K562 (cell line): ENCODE data around the gene AQP6. TPM values are rescaled to one million over a fixed set of nuclear protein-coding genes. Genes with fewer than 3 reads are reported as not detected.
A peak's percentile ranks its signal among the peaks of the same experiment; 100 is the strongest.

Source experiments
- ATAC-seq: fragments of 200-7000 bp; cut with Tn5 transposase; 3 replicates; pipeline ENCODE4 v1.9.1; 2020; ENCODE audit warnings: moderate library complexity
- BruUV-seq: library from RNA; stranded (reverse); fragments of 400-500 nt; replicated peaks from 2 replicates; lab custom pipeline; 2021; lab: Mats Ljungman, UMichigan
- CTCF ChIA-PET: fragments of 300-600 bp; formaldehyde crosslinking; extraction: SDS; loops from one replicate; lab custom pipeline; 2021; ENCODE audit warnings: low intra/inter-chr PET ratio; lab: Yijun Ruan, JAX
- POLR2A ChIA-PET: fragments of 300-600, 350-650 bp; sonication (Branson Sonifier 250); formaldehyde crosslinking; extraction: SDS; loops from one replicate; lab custom pipeline; 2021; ENCODE audit warnings: antibody characterized with exemption, inconsistent platforms; lab: Yijun Ruan, JAX
- DNase-seq, 4 experiments: peaks; one replicate each; pipeline versions ENCODE4 v3.0.0 to v3.0.0-alpha.2; 2011 to 2018; ENCODE audit warnings: low spot score in 3 of 4, mixed read lengths in 3 of 4; ENCODE audit errors: extremely low read depth in 1 of 4
- FAIRE-seq: peaks from 2 replicates; lab custom pipeline; 2011; peaks lifted over from hg19 to GRCh38; lab: Jason Lieb, UNC
- H2AFZ ChIP-seq: 2 replicates; pipeline ENCODE4 v1.6.0; 2011; ENCODE audit warnings: low read depth, low read length, control low read depth, inconsistent platforms
- H3K27ac ChIP-seq: fragments of 200-600 bp; 3 replicates; pipeline ENCODE4 v1.8.0; 2011; ENCODE audit warnings: low read depth, mild to moderate bottlenecking, control low read depth, inconsistent platforms, low read length, moderate library complexity, mixed read lengths; ENCODE audit errors: extremely low read depth
- H3K27me3 ChIP-seq, 2 experiments: fragments of 300-600 bp in 1 of 2; 2 replicates in 1 of 2; 3 replicates in 1 of 2; pipeline versions ENCODE4 v1.6.0 to v1.8.0; 2011; ENCODE audit warnings: inconsistent platforms in 2 of 2, low read length in 2 of 2, mild to moderate bottlenecking in 1 of 2, mixed read lengths in 1 of 2, moderate library complexity in 1 of 2; ENCODE audit not compliant: control insufficient read depth in 2 of 2, insufficient read depth in 2 of 2
- H3K36me3 ChIP-seq: fragments of 300-600 bp; 3 replicates; pipeline ENCODE4 v1.8.0; 2011; ENCODE audit warnings: mild to moderate bottlenecking, low read length, inconsistent platforms; ENCODE audit not compliant: control insufficient read depth, insufficient read depth
- H3K4me1 ChIP-seq, 2 experiments: fragments of 200-600 bp in 1 of 2; replicated peaks in 1 of 2; 2 replicates in 1 of 2; 3 replicates in 1 of 2; pipeline versions ENCODE4 v1.5.1 to v1.8.0; 2011; ENCODE audit warnings: inconsistent platforms in 2 of 2, low read length in 2 of 2, mild to moderate bottlenecking in 1 of 2, mixed read lengths in 1 of 2, moderate library complexity in 1 of 2; ENCODE audit not compliant: control insufficient read depth in 2 of 2, insufficient read depth in 2 of 2
- H3K4me2 ChIP-seq: 2 replicates; pipeline ENCODE4 v1.6.1; 2011; ENCODE audit warnings: low read length, control low read depth, inconsistent platforms, mixed read lengths; ENCODE audit not compliant: insufficient read depth
- H3K4me3 ChIP-seq: fragments of 200-600 bp; sonication (generic), shearing (Covaris generic); 2 replicates; pipeline ENCODE4 v1.5.1; 2016; ENCODE audit warnings: control low read depth, inconsistent platforms
- H3K79me2 ChIP-seq: fragments of 200-600 bp; 3 replicates; pipeline ENCODE4 v1.8.0; 2011; ENCODE audit warnings: low read length, inconsistent platforms; ENCODE audit not compliant: control insufficient read depth, insufficient read depth
- H3K9ac ChIP-seq, 2 experiments: 2 replicates each; pipeline versions ENCODE4 v1.6.0 to v1.6.1; 2011; ENCODE audit warnings: low read depth in 2 of 2, low read length in 2 of 2, control low read depth in 1 of 2, inconsistent platforms in 1 of 2, mild to moderate bottlenecking in 1 of 2, mixed read lengths in 1 of 2; ENCODE audit not compliant: insufficient read depth in 1 of 2
- H3K9me1 ChIP-seq: one replicate; pipeline ENCODE4 v1.6.0; 2011; ENCODE audit warnings: inconsistent platforms, mild to moderate bottlenecking, low read length, moderate library complexity; ENCODE audit not compliant: control insufficient read depth, insufficient read depth
- H3K9me3 ChIP-seq: replicated peaks from 2 replicates; pipeline ENCODE4 v1.5.1; 2011; ENCODE audit warnings: low read depth, low read length, inconsistent platforms; ENCODE audit not compliant: control insufficient read depth, insufficient read depth
- H4K20me1 ChIP-seq: replicated peaks from 2 replicates; pipeline ENCODE4 v1.6.1; 2011; ENCODE audit warnings: low read length, inconsistent platforms, mixed read lengths; ENCODE audit not compliant: control insufficient read depth, insufficient read depth
- KAT7 ChIP-seq: sonication (generic); formaldehyde crosslinking; IDR thresholded peaks from 2 replicates; pipeline ENCODE4 v1.8.0; 2022; ENCODE audit warnings: missing genetic modification reagents, mild to moderate bottlenecking, borderline replicate concordance
- MAFG ChIP-seq: fragments of 450-650 bp; conservative IDR thresholded peaks from 2 replicates; pipeline ENCODE4 v1.6.1; 2016; ENCODE audit warnings: missing genetic modification characterization, missing compliant biosample characterization
- MEIS2 ChIP-seq: fragments of 450-650 bp; IDR thresholded peaks from 2 replicates; pipeline ENCODE4 v1.6.1; 2014; ENCODE audit warnings: mild to moderate bottlenecking; ENCODE audit not compliant: partially characterized antibody
- SMAD2 ChIP-seq: fragments of 150-350 bp; IDR thresholded peaks from 2 replicates; pipeline ENCODE4 v1.6.1; 2014; ENCODE audit warnings: low read depth, mild to moderate bottlenecking, low read length
- TGIF2 ChIP-seq: sonication (generic); formaldehyde crosslinking; IDR thresholded peaks from 2 replicates; pipeline ENCODE4 v1.8.1; 2022; ENCODE audit warnings: mild to moderate bottlenecking, missing genetic modification reagents, moderate library complexity
- ZNF436 ChIP-seq: fragments of 250-450, 450-650 bp; sonication (Bioruptor Pico); formaldehyde crosslinking; IDR thresholded peaks from 2 replicates; pipeline ENCODE4 v1.7.0; 2020; ENCODE audit warnings: mild to moderate bottlenecking
- ZNF699 ChIP-seq: fragments of 250-450 bp; sonication (Bioruptor Pico); IDR thresholded peaks from 2 replicates; pipeline ENCODE4 v1.8.0; 2021; ENCODE audit warnings: mild to moderate bottlenecking, moderate library complexity; ENCODE audit not compliant: insufficient replicate concordance
- WGBS: fragments of 100-300 bp; shearing (Covaris generic); methylation state at CpG from one replicate; pipeline ENCODE4 v1.1.6; 2016; ENCODE audit warnings: low coverage, mixed read lengths; ENCODE audit not compliant: insufficient coverage; ENCODE audit errors: missing lambda C conversion rate; 5-methylcytosine and 5-hydroxymethylcytosine counted together
- in situ Hi-C: fragments of 300-500 bp; cut with MboI; formaldehyde crosslinking; loops from 4 replicates; pipeline ENCODE4 v1.15.0; 2018; ENCODE audit warnings: inconsistent platforms, mixed read lengths
- intact Hi-C: fragments of 100-400 bp; cut with micrococcal nuclease; formaldehyde crosslinking; loops from 2 replicates; pipeline ENCODE4 v1.14.2; 2022
- polyA plus RNA-seq, 8 experiments: library from polyadenylated mRNA; depleted of rRNA in 4 of 8; stranded (reverse) in 5 of 8; unstranded in 3 of 8; fragments of >200 nt; fragmentation: Nextera tagmentation in 2 of 8; fragmentation: Illumina TruSeq in 1 of 8; extraction: Ambion mirVana in 2 of 8; extraction: Trizol in 1 of 8; gene quantifications; 2 replicates each; pipeline versions ENCODE4 v1.2.1 to v1.2.3, GENCODE V29; 2011 to 2014; ENCODE audit warnings: inconsistent platforms in 1 of 8, missing spikeins in 1 of 8
- total RNA-seq, 7 experiments: library from RNA; depleted of rRNA in 6 of 7; stranded (reverse); fragments of >200 nt in 6 of 7; fragmentation: Illumina TruSeq in 2 of 7; extraction: Trizol in 2 of 7; gene quantifications; 2 replicates each; pipeline versions ENCODE4 v1.2.1 to v1.2.3, GENCODE V29; 2011 to 2021; ENCODE audit warnings: low replicate concordance in 1 of 7
- TF ChIP-seq, protein P1 (sequence below): fragments of 450-650 bp; formaldehyde crosslinking; IDR thresholded peaks from 2 replicates; pipeline ENCODE4 v1.4.0; 2022; ENCODE audit warnings: missing genetic modification characterization
- TF ChIP-seq, protein P2 (sequence below), 2 experiments: fragments of 450-650 bp in 1 of 2; sonication (generic) in 1 of 2; formaldehyde crosslinking in 1 of 2; IDR thresholded peaks; 2 replicates each; pipeline versions ENCODE4 v1.7.1 to v1.9.0; 2016 to 2022; ENCODE audit warnings: inconsistent platforms in 1 of 2, mild to moderate bottlenecking in 1 of 2, missing genetic modification reagents in 1 of 2
- TF ChIP-seq, protein P3 (sequence below): fragments of 200-800 bp; sonication (Bioruptor generic); IDR thresholded peaks from 2 replicates; pipeline ENCODE4 v1.6.1; 2017; ENCODE audit warnings: missing genetic modification characterization, missing compliant biosample characterization

The AQP6 gene
- total and polyA plus RNA-seq, 9 of the 15 experiments (the other 6 are each of a cell fraction or from before 2014, with no cell fraction given), result 0.05 to 0.12 TPM; not detected in 7

DNA sequence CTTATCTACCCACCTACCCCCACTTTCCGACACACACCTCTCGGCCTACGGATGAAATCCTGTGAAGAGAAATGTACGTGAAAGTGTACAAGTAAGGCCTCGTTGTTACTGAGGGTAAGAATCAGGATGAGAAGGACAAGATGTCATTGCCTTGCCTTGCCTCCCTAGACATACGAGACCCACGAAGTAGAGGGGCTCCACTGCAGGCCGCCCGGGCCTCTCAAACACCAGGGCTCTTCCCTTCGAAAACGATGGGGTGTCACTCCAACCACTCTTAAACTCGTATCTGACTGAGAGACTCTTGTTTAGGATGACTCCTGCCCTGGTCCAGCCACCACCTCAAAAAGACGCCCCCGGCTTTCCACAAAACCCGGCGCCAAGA lies 52.0 kb downstream of the AQP6 start:
- peaks cover 23% of the 10 kb centered on the region; the same call in 2 of the 3 replicates for H3K36me3 ChIP-seq
- in situ Hi-C loops, result no loop called here
- no peak for TF ChIP-seq MEIS2
- TF ChIP-seq, protein P1, sequence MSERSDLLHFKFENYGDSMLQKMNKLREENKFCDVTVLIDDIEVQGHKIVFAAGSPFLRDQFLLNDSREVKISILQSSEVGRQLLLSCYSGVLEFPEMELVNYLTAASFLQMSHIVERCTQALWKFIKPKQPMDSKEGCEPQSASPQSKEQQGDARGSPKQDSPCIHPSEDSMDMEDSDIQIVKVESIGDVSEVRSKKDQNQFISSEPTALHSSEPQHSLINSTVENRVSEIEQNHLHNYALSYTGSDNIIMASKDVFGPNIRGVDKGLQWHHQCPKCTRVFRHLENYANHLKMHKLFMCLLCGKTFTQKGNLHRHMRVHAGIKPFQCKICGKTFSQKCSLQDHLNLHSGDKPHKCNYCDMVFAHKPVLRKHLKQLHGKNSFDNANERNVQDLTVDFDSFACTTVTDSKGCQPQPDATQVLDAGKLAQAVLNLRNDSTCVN (CRISPR knock-in tag), result no peak
- TF ChIP-seq, protein P2, sequence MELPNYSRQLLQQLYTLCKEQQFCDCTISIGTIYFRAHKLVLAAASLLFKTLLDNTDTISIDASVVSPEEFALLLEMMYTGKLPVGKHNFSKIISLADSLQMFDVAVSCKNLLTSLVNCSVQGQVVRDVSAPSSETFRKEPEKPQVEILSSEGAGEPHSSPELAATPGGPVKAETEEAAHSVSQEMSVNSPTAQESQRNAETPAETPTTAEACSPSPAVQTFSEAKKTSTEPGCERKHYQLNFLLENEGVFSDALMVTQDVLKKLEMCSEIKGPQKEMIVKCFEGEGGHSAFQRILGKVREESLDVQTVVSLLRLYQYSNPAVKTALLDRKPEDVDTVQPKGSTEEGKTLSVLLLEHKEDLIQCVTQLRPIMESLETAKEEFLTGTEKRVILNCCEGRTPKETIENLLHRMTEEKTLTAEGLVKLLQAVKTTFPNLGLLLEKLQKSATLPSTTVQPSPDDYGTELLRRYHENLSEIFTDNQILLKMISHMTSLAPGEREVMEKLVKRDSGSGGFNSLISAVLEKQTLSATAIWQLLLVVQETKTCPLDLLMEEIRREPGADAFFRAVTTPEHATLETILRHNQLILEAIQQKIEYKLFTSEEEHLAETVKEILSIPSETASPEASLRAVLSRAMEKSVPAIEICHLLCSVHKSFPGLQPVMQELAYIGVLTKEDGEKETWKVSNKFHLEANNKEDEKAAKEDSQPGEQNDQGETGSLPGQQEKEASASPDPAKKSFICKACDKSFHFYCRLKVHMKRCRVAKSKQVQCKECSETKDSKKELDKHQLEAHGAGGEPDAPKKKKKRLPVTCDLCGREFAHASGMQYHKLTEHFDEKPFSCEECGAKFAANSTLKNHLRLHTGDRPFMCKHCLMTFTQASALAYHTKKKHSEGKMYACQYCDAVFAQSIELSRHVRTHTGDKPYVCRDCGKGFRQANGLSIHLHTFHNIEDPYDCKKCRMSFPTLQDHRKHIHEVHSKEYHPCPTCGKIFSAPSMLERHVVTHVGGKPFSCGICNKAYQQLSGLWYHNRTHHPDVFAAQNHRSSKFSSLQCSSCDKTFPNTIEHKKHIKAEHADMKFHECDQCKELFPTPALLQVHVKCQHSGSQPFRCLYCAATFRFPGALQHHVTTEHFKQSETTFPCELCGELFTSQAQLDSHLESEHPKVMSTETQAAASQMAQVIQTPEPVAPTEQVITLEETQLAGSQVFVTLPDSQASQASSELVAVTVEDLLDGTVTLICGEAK (IDR thresholded peaks at IDR 0.05), result no peak
- TF ChIP-seq, protein P2 (CRISPR knock-in tag; IDR thresholded peaks at IDR 0.05), result no peak
- TF ChIP-seq KAT7 (CRISPR knock-in tag), result peak; percentile 89; the same call in 1 of the 2 replicates
- no peak for TF ChIP-seq ZNF699
- no peak for TF ChIP-seq SMAD2
- no peak for TF ChIP-seq ZNF436 (CRISPR knock-in tag)
- TF ChIP-seq TGIF2 (CRISPR knock-in tag), result no peak
- TF ChIP-seq, protein P3, sequence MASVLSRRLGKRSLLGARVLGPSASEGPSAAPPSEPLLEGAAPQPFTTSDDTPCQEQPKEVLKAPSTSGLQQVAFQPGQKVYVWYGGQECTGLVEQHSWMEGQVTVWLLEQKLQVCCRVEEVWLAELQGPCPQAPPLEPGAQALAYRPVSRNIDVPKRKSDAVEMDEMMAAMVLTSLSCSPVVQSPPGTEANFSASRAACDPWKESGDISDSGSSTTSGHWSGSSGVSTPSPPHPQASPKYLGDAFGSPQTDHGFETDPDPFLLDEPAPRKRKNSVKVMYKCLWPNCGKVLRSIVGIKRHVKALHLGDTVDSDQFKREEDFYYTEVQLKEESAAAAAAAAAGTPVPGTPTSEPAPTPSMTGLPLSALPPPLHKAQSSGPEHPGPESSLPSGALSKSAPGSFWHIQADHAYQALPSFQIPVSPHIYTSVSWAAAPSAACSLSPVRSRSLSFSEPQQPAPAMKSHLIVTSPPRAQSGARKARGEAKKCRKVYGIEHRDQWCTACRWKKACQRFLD (CRISPR knock-in tag), result 0 out of 2 replicates have a peak, but pooled peaks have one; percentile 3
- no peak for TF ChIP-seq MAFG (tag)

More for the DNA sequence above, 52.0 kb downstream of the AQP6 start:
- peak in 2 of 4 experiments; percentile 45 to 52 for DNase-seq
- no peaks in the 10 kb centered on the region for H3K9me1 ChIP-seq
- H3K27ac ChIP-seq, result peak overlapping the region; percentile 89
- no peaks in the 10 kb centered on the region for H4K20me1 ChIP-seq
- 0% methylated on average over 11 of the region's 16 CpGs for WGBS
- CTCF ChIA-PET, result interaction anchor here (0.6 kb wide), 1 partner anchor 239 kb away, joined by 3 read pairs; no protein-coding TSS in a partner anchor
- intact Hi-C loops, result loop anchor here (5.0 kb wide), 1 partner anchor 42 kb away; no protein-coding TSS in a partner anchor
- H3K4me2 ChIP-seq, result peak overlapping the region; percentile 98
- H3K4me1 ChIP-seq, result peaks cover 7 to 11% of the 10 kb centered on the region in 2 experiments; a peak in 3 of 5 replicates
- BruUV-seq, result TSS peak; percentile 50
- peak; percentile 77 for ATAC-seq
- H3K4me3 ChIP-seq, result peak overlapping the region; percentile 71
- H3K79me2 ChIP-seq, result peaks cover 55% of the 10 kb centered on the region
- H2AFZ ChIP-seq, result peak overlapping the region; percentile 74
- H3K27me3 ChIP-seq, result no peaks in the 10 kb centered on the region
- FAIRE-seq, result no peak
- no peaks in the 10 kb centered on the region for H3K9me3 ChIP-seq
- POLR2A ChIA-PET, result interaction anchor here (0.6 to 1.7 kb wide), 8 partner anchors 11 to 283 kb away, joined by 3 to 6 read pairs (median 5); no protein-coding TSS in a partner anchor
- H3K9ac ChIP-seq, result peak overlapping the region; percentile 88 to 96
